HCT116 (cell line): Measurements from ENCODE around the gene CLRN3.

Source experiments
- CEBPB ChIP-seq: IDR thresholded peaks from 2 replicates; pipeline ENCODE4 v1.6.1; 2012; ENCODE audit warnings: low read depth
- CTCF ChIP-seq, 3 experiments: fragments of 200-600 bp in 1 of 3; sonication (generic) in 1 of 3; IDR thresholded peaks in 2 of 3; conservative IDR thresholded peaks in 1 of 3; 2 replicates each; pipeline ENCODE4 v1.5.1; 2012 to 2017; ENCODE audit warnings: low read depth in 2 of 3, low read length in 2 of 3, antibody characterized with exemption in 1 of 3, borderline replicate concordance in 1 of 3, control low read depth in 1 of 3, mild to moderate bottlenecking in 1 of 3, mixed read lengths in 1 of 3, mixed run types in 1 of 3, moderate library complexity in 1 of 3; ENCODE audit not compliant: insufficient read depth in 1 of 3
- EZH2 ChIP-seq: fragments of 200-600 bp; sonication (generic); IDR thresholded peaks from 2 replicates; pipeline ENCODE4 v1.6.1; 2017; ENCODE audit warnings: antibody characterized with exemption, mixed run types
- EZH2phosphoT487 ChIP-seq: fragments of 200-600 bp; IDR thresholded peaks from 2 replicates; pipeline ENCODE4 v1.6.1; 2018; ENCODE audit warnings: antibody characterized with exemption, borderline replicate concordance
- MAX ChIP-seq: IDR thresholded peaks from 2 replicates; pipeline ENCODE4 v1.6.1; 2012
- POLR2A ChIP-seq: IDR thresholded peaks from 2 replicates; pipeline ENCODE4 v1.7.0; 2011; ENCODE audit warnings: borderline replicate concordance; ENCODE audit not compliant: insufficient read depth, insufficient read length; ENCODE audit errors: extremely low read depth
- POLR2AphosphoS5 ChIP-seq: IDR thresholded peaks from 2 replicates; pipeline ENCODE4 v1.6.1; 2011; ENCODE audit warnings: mild to moderate bottlenecking, low read depth, low read length, moderate library complexity
- REST ChIP-seq: IDR thresholded peaks from 2 replicates; pipeline ENCODE4 v1.6.1; 2012; ENCODE audit warnings: low read depth
- SP1 ChIP-seq: IDR thresholded peaks from 2 replicates; pipeline ENCODE4 v1.6.1; 2012; ENCODE audit warnings: low read depth
- YY1 ChIP-seq: IDR thresholded peaks from 2 replicates; pipeline ENCODE4 v1.6.1; 2011; ENCODE audit warnings: low read length, low read depth, moderate library complexity, mild to moderate bottlenecking; ENCODE audit not compliant: insufficient replicate concordance; ENCODE audit errors: extremely low read depth

- no peak for TF ChIP-seq POLR2AphosphoS5
- no peak for TF ChIP-seq CTCF (IDR thresholded peaks at IDR 0.05 in 2 of 3, conservative IDR thresholded peaks at IDR 0.05 in 1 of 3; ENCODE audit: borderline replicate concordance in 1 of 3, insufficient read depth in 1 of 3, low read depth in 2 of 3, low read length in 2 of 3)
- TF ChIP-seq SP1: no peak
- no peak for TF ChIP-seq EZH2
- TF ChIP-seq EZH2phosphoT487: no peak
- no peak for TF ChIP-seq POLR2A
- TF ChIP-seq MAX: no peak
- no peak for TF ChIP-seq YY1
- TF ChIP-seq REST: no peak
- TF ChIP-seq CEBPB: no peak
Observed at GRCh38 chr10:127845756-127846155, 47.0 kb downstream of the CLRN3 start.
